GM19468 (cell line): ENCODE data around the gene C1D.

ENCODE experiments used
- ATAC-seq: cut with Tn5 transposase; IDR thresholded peaks from one replicate; pipeline ENCODE4 v1.9.1; 2021; ENCODE audit warnings: mild to moderate bottlenecking, moderate library complexity, moderate number of reproducible peaks; ENCODE audit not compliant: unreplicated experiment; ENCODE audit errors: extremely low read depth

Gene C1D

GRCh38 chr2:68059784-68060525 is 2.8 kb downstream of the C1D start:
- ATAC-seq: no peak

- no peak for ATAC-seq
Measured at GRCh38 chr2:68057658-68058396, 5.0 kb downstream of the C1D start.

- ATAC-seq: no peak
Measured at GRCh38 chr2:68052717-68053422, 9.9 kb downstream of the C1D start.

- ATAC-seq: no peak
Measured at GRCh38 chr2:68050353-68050752, 12.5 kb downstream of the C1D start.

GRCh38 chr2:68046642-68047240 is 16.1 kb downstream of the C1D start:
- no peak for ATAC-seq

- no peak for ATAC-seq
Measured at GRCh38 chr2:68046224-68046623, 16.6 kb downstream of the C1D start.

- no peak for ATAC-seq
Measured at GRCh38 chr2:68045342-68045741, 17.5 kb downstream of the C1D start.

GRCh38 chr2:68044099-68044498 is 18.7 kb downstream of the C1D start:
- ATAC-seq: no peak

- no peak for ATAC-seq
Measured at GRCh38 chr2:68043695-68044094, 19.1 kb downstream of the C1D start.

GRCh38 chr2:68043032-68043431 is 19.8 kb downstream of the C1D start:
- ATAC-seq: no peak

- no peak for ATAC-seq
Measured at GRCh38 chr2:68041704-68042245, 21.0 kb downstream of the C1D start.

GRCh38 chr2:68040078-68040477 is 22.7 kb downstream of the C1D start:
- no peak for ATAC-seq

GRCh38 chr2:68039317-68039716 is 23.5 kb downstream of the C1D start:
- no peak for ATAC-seq

- ATAC-seq: no peak
Measured at GRCh38 chr2:68032702-68033101, 30.1 kb downstream of the C1D start.

GRCh38 chr2:68031542-68032160 is 31.2 kb downstream of the C1D start:
- ATAC-seq: no peak

- no peak for ATAC-seq
Measured at GRCh38 chr2:68031043-68031442, 31.8 kb downstream of the C1D start.

GRCh38 chr2:68030529-68030928 is 32.3 kb downstream of the C1D start:
- ATAC-seq: no peak

- ATAC-seq: no peak
Measured at GRCh38 chr2:68027959-68028358, 34.8 kb downstream of the C1D start.

GRCh38 chr2:68024450-68024849 is 38.4 kb downstream of the C1D start:
- no peak for ATAC-seq

- no peak for ATAC-seq
Measured at GRCh38 chr2:68023904-68024303, 38.9 kb downstream of the C1D start.
